Neural progenitor cell (in vitro differentiated cells): ENCODE results near the gene CRACR2A. TPM values are rescaled to one million over a fixed set of nuclear protein-coding genes. Genes with fewer than 3 reads are reported as not detected.

ENCODE experiments used
- DNase-seq: peaks from one replicate; pipeline ENCODE4 v3.0.0-alpha.2; 2016; ENCODE audit warnings: low spot score
- H2AFZ ChIP-seq: fragments of 200-600 bp; sonication (generic); replicated peaks from 2 replicates; pipeline ENCODE4 v1.6.1; 2016; ENCODE audit warnings: antibody characterized with exemption
- H3F3A ChIP-seq: fragments of 200-600 bp; sonication (generic); 2 replicates; pipeline ENCODE4 v1.6.1; 2016; ENCODE audit warnings: antibody characterized with exemption, low read depth
- H3K27ac ChIP-seq: fragments of 200-600 bp; sonication (generic); 2 replicates; pipeline ENCODE4 v1.5.1; 2016; ENCODE audit warnings: mild to moderate bottlenecking
- H3K27me3 ChIP-seq: fragments of 200-600 bp; sonication (generic); 2 replicates; pipeline ENCODE4 v1.6.1; 2016; ENCODE audit warnings: mild to moderate bottlenecking, moderate library complexity
- H3K36me3 ChIP-seq: fragments of 200-600 bp; sonication (generic); 2 replicates; pipeline ENCODE4 v1.5.1; 2016
- H3K4me1 ChIP-seq: fragments of 200-600 bp; sonication (generic); 2 replicates; pipeline ENCODE4 v1.6.1; 2016; ENCODE audit warnings: mixed run types
- H3K4me2 ChIP-seq: fragments of 200-600 bp; sonication (generic); 2 replicates; pipeline ENCODE4 v1.6.1; 2016
- H3K4me3 ChIP-seq: fragments of 200-600 bp; sonication (generic); 2 replicates; pipeline ENCODE4 v1.5.1; 2016
- H3K79me2 ChIP-seq: fragments of 200-600 bp; sonication (generic); 2 replicates; pipeline ENCODE4 v1.6.1; 2016; ENCODE audit warnings: low read depth
- H3K9ac ChIP-seq: fragments of 200-600 bp; sonication (generic); 2 replicates; pipeline ENCODE4 v1.6.1; 2016
- H3K9me3 ChIP-seq: fragments of 200-600 bp; sonication (generic); 2 replicates; pipeline ENCODE4 v1.5.1; 2016; ENCODE audit warnings: low read depth
- H4K20me1 ChIP-seq: fragments of 200-600 bp; sonication (generic); 2 replicates; pipeline ENCODE4 v1.6.1; 2016; ENCODE audit warnings: low read depth
- H3K27ac Mint-ChIP-seq: 3 replicates; pipeline ENCODE4 v1.8.0; 2021; ENCODE audit warnings: mixed read lengths
- H3K27me3 Mint-ChIP-seq: 2 replicates; pipeline ENCODE4 v1.8.0; 2022; ENCODE audit warnings: low read depth, mild to moderate bottlenecking, inconsistent platforms, moderate library complexity, mixed read lengths; ENCODE audit not compliant: insufficient read depth
- H3K36me3 Mint-ChIP-seq: 3 replicates; pipeline ENCODE4 v1.8.0; 2021; ENCODE audit warnings: mixed read lengths
- H3K4me1 Mint-ChIP-seq: 3 replicates; pipeline ENCODE4 v1.8.0; 2021; ENCODE audit warnings: mixed read lengths
- H3K4me3 Mint-ChIP-seq: 3 replicates; pipeline ENCODE4 v1.8.0; 2021; ENCODE audit warnings: mild to moderate bottlenecking, moderate library complexity, mixed read lengths
- H3K9me3 Mint-ChIP-seq: 3 replicates; pipeline ENCODE4 v1.8.0; 2020; ENCODE audit warnings: mixed read lengths
- CTCF ChIP-seq: fragments of 200-600 bp; sonication (generic); IDR thresholded peaks from 2 replicates; pipeline ENCODE4 v1.5.1; 2017; ENCODE audit warnings: antibody characterized with exemption, mild to moderate bottlenecking
- EZH2 ChIP-seq: fragments of 200-600 bp; sonication (generic); IDR thresholded peaks from 2 replicates; pipeline ENCODE4 v1.6.1; 2017; ENCODE audit warnings: antibody characterized with exemption, mild to moderate bottlenecking, moderate library complexity
- EZH2phosphoT487 ChIP-seq: fragments of 200-600 bp; sonication (generic); IDR thresholded peaks from 2 replicates; pipeline ENCODE4 v1.6.1; 2017; ENCODE audit warnings: antibody characterized with exemption
- total RNA-seq: library from RNA; depleted of rRNA; stranded (reverse); fragments of >200 nt; gene quantifications from 2 replicates; pipeline ENCODE4 v1.2.3, GENCODE V29; 2015; ENCODE audit warnings: low replicate concordance

CRACR2A gene
- total RNA-seq, 1 donor from 2014 or later = 0.06 TPM

DNA sequence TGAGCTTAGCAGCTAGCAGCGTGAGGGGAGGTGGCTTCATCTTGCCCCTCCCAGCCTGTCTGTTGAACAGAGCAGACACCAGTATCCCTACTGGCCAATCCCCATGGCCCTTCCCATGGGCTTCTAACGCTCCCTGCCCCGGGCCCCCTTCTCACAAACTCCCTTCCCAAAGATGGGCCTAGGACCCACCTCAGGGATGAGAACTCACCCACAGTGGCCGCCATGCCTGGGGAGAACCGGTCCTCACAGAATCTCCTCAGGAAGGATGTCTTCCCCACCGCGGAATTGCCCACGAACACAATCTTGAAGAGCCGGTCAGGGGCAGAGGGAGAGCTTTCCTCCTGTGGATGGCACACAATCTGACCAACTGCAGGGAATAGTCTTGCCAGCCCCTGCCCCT, 119.5 kb downstream of the CRACR2A start:
- H3K4me3 ChIP-seq = no peak overlapping the region
- H4K20me1 ChIP-seq = no peaks in the 10 kb centered on the region
- Mint-ChIP-seq H3K27ac (no peak overlapping the region), H3K4me3 (no peak overlapping the region), H3K4me1 (peaks cover 19% of the 10 kb centered on the region), H3K36me3 (no peaks in the 10 kb centered on the region), H3K27me3 (peaks cover 8% of the 10 kb centered on the region), H3K9me3 (no peaks in the 10 kb centered on the region)
- H3K4me1 ChIP-seq = peaks cover 13% of the 10 kb centered on the region
- no peaks in the 10 kb centered on the region for H3K36me3 ChIP-seq
- no peaks in the 10 kb centered on the region for H3K27me3 ChIP-seq
- no peak overlapping the region for H3K9ac ChIP-seq
- no peak overlapping the region for H2AFZ ChIP-seq
- H3K9me3 ChIP-seq = no peaks in the 10 kb centered on the region
- no peaks in the 10 kb centered on the region for H3K79me2 ChIP-seq
- no peak overlapping the region for H3K4me2 ChIP-seq
- no peak for TF ChIP-seq CTCF
- no peak for TF ChIP-seq EZH2phosphoT487
- no peak for TF ChIP-seq EZH2
- no peak overlapping the region for H3K27ac ChIP-seq
- no peaks in the 10 kb centered on the region for H3F3A ChIP-seq
- no peak for DNase-seq

GRCh38 chr12:3632754-3633153, 120.2 kb downstream of the CRACR2A start:
- H3K27me3 Mint-ChIP-seq = peaks cover 6% of the 10 kb centered on the region
- no peaks in the 10 kb centered on the region for H4K20me1 ChIP-seq
- no peak overlapping the region for H3K9ac ChIP-seq
- DNase-seq = no peak
- H3K36me3 Mint-ChIP-seq = no peaks in the 10 kb centered on the region
- H2AFZ ChIP-seq = no peak overlapping the region
- peaks cover 18% of the 10 kb centered on the region for H3K4me1 Mint-ChIP-seq
- H3K79me2 ChIP-seq = no peaks in the 10 kb centered on the region
- no peaks in the 10 kb centered on the region for H3K9me3 ChIP-seq
- H3K27ac Mint-ChIP-seq = no peak overlapping the region
- no peak overlapping the region for H3K4me3 Mint-ChIP-seq
- H3K27ac ChIP-seq = no peak overlapping the region
- no peaks in the 10 kb centered on the region for H3K9me3 Mint-ChIP-seq
- H3K4me2 ChIP-seq = no peak overlapping the region
- H3K4me1 ChIP-seq = peaks cover 13% of the 10 kb centered on the region
- no peaks in the 10 kb centered on the region for H3K27me3 ChIP-seq
- no peak for TF ChIP-seq EZH2phosphoT487
- no peak for TF ChIP-seq EZH2
- no peak for TF ChIP-seq CTCF
- H3K36me3 ChIP-seq = no peaks in the 10 kb centered on the region
- H3K4me3 ChIP-seq = no peak overlapping the region
- no peaks in the 10 kb centered on the region for H3F3A ChIP-seq

DNA sequence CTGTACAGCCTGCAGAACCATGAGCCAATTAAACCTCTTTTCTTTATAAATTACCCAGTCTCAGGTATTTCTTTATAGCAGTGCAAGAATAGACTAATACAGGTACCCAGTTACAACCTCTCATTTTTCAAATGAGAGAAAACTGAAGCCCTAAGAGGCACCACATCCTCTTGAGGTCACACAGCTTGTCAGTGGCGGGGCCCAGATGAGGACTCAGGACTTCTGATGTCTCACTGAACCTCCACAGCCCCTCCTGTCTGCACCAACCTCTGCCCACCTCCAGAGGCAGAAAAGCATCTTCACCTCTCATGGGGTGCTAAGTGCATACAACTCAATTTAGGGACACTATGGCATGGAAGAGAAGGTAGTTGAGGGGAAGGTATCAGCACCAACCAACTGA, 120.7 kb downstream of the CRACR2A start:
- TF ChIP-seq CTCF = no peak
- Histone ChIP-seq H3K9ac (no peak overlapping the region), H2AFZ (no peak overlapping the region), H3K9me3 (no peaks in the 10 kb centered on the region), H3K4me2 (no peak overlapping the region), H3K27me3 (no peaks in the 10 kb centered on the region), H3K4me3 (no peak overlapping the region), H3F3A (no peaks in the 10 kb centered on the region), H3K36me3 (no peaks in the 10 kb centered on the region), H4K20me1 (no peaks in the 10 kb centered on the region), H3K4me1 (peaks cover 13% of the 10 kb centered on the region), H3K27ac (no peak overlapping the region), H3K79me2 (no peaks in the 10 kb centered on the region)
- H3K4me1 Mint-ChIP-seq = peaks cover 13% of the 10 kb centered on the region
- H3K27me3 Mint-ChIP-seq = peaks cover 6% of the 10 kb centered on the region
- no peaks in the 10 kb centered on the region for H3K9me3 Mint-ChIP-seq
- DNase-seq = no peak
- H3K27ac Mint-ChIP-seq = peak overlapping the region; percentile 80
- H3K4me3 Mint-ChIP-seq = no peak overlapping the region
- no peaks in the 10 kb centered on the region for H3K36me3 Mint-ChIP-seq

- Histone ChIP-seq H3K9ac (no peak overlapping the region), H2AFZ (no peak overlapping the region), H3K79me2 (no peaks in the 10 kb centered on the region), H3F3A (no peaks in the 10 kb centered on the region), H3K27me3 (no peaks in the 10 kb centered on the region), H4K20me1 (no peaks in the 10 kb centered on the region), H3K27ac (no peak overlapping the region), H3K4me3 (no peak overlapping the region), H3K4me2 (no peak overlapping the region), H3K4me1 (peaks cover 13% of the 10 kb centered on the region), H3K36me3 (no peaks in the 10 kb centered on the region), H3K9me3 (no peaks in the 10 kb centered on the region)
- H3K9me3 Mint-ChIP-seq = no peaks in the 10 kb centered on the region
- no peak for DNase-seq
- no peak for TF ChIP-seq CTCF
- peaks cover 13% of the 10 kb centered on the region for H3K4me1 Mint-ChIP-seq
- peak overlapping the region; percentile 80 for H3K27ac Mint-ChIP-seq
- H3K4me3 Mint-ChIP-seq = no peak overlapping the region
- H3K27me3 Mint-ChIP-seq = peaks cover 6% of the 10 kb centered on the region
- no peaks in the 10 kb centered on the region for H3K36me3 Mint-ChIP-seq
Observed at GRCh38 chr12:3631759-3632158, 121.2 kb downstream of the CRACR2A start.
